NCI-H446 (cell line): Measurements from ENCODE around the gene PSPN.

Source experiments
- DNase-seq, 2 experiments: peaks; one replicate each; lab custom pipeline; 2025; lab: John Stamatoyannopoulos, UW

PSPN gene

DNA sequence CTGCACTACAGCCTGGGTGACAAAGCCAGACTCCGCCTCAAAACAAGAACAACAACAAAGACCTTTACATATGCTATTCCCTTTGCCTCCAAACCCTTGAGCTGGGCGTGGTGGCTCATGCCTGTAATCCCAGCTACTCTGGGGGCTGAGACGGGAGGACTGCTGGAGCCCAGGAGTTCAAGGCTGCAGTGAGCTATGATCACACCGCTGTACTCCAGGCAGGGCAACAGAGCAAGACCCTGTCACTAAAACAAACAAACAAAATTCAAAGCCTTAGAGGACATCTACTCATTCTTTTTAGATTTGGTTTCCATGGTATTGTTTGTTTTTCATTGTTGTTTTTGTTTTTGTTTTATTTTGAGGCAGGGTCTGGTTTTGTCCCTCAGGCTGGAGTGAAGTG lies 50.1 kb downstream of the PSPN start:
- DNase-seq = no peak
